Psoas muscle (tissue), 8 donors: ENCODE data around the gene LILRB5. TPM values are rescaled to one million over a fixed set of nuclear protein-coding genes. Genes with fewer than 3 reads are reported as not detected.
"Not testable (repeated sequence)": the region's sequence is repeated elsewhere in the genome, so short reads cannot be mapped to it uniquely, and the experiment has no call there.

ENCODE experiments used
- ATAC-seq, 4 donors: fragments of 200-7000 bp; cut with Tn5 transposase; one replicate each; pipeline ENCODE4 v1.9.1; 2020; ENCODE audit warnings: moderate library complexity in 3 of 4, mild to moderate bottlenecking in 2 of 4
- DNase-seq, 2 donors: peaks; one replicate each; pipeline ENCODE4 v3.0.0-alpha.2; 2020
- H3K27ac ChIP-seq: fragments of 200-600 bp; one replicate; pipeline ENCODE4 v1.8.0; 2022
- H3K27me3 ChIP-seq, 3 donors: fragments of 200-600 bp in 1 of 3; one replicate each; pipeline versions ENCODE4 v1.6.1 to v1.8.0; 2013 to 2022; ENCODE audit warnings: low read length in 2 of 3, mild to moderate bottlenecking in 2 of 3, moderate library complexity in 1 of 3; ENCODE audit not compliant: insufficient read depth in 3 of 3
- H3K36me3 ChIP-seq, 2 donors: fragments of 200-600 bp in 1 of 2; one replicate each; pipeline versions ENCODE4 v1.6.1 to v1.8.0; 2013 to 2022; ENCODE audit warnings: low read depth in 1 of 2, mild to moderate bottlenecking in 1 of 2, moderate library complexity in 1 of 2; ENCODE audit not compliant: insufficient read depth in 1 of 2
- H3K4me1 ChIP-seq: fragments of 200-600 bp; one replicate; pipeline ENCODE4 v1.8.0; 2022
- H3K4me3 ChIP-seq: fragments of 200-600 bp; one replicate; pipeline ENCODE4 v1.8.0; 2022; ENCODE audit warnings: mild to moderate bottlenecking
- H3K9me3 ChIP-seq: fragments of 200-600 bp; one replicate; pipeline ENCODE4 v1.8.0; 2022
- WGBS, 3 donors: extraction: QIAGEN DNeasy Blood & Tissue Kit; methylation state at CpG; one replicate each; pipeline versions ENCODE4 v1.1.6 to v1.1.7; 2013; 5-methylcytosine and 5-hydroxymethylcytosine counted together
- intact Hi-C, 2 donors: fragments of 100-400 bp; cut with DNase I; formaldehyde crosslinking; loops; one replicate each; pipeline versions ENCODE4 v1.11.0 to v1.14.2; 2022
- polyA plus RNA-seq, 3 donors: library from polyadenylated mRNA; stranded (reverse); fragments of 200-250 nt; gene quantifications; one replicate each; pipeline ENCODE4 v1.2.3, GENCODE V29; 2013
- total RNA-seq, 4 donors: library from RNA; stranded (reverse); fragmentation: NEBNext Ultra II Directional in 2 of 4; extraction: Animal tissue kit (Norgen Biotek cat#: 25700) in 2 of 4; gene quantifications; one replicate each; pipeline versions ENCODE4 v1.2.1 to v1.2.4, GENCODE V29; 2021 to 2023
- TF ChIP-seq, protein P1 (sequence below): fragments of 200-600 bp; IDR thresholded peaks from one replicate; pipeline ENCODE4 v1.8.0; 2022; ENCODE audit warnings: antibody characterized with exemption
- donor health status: healthy with polysubstance abuse.
- donor health status: DM: no; HTN: no; CAD: no; lungs with moderate emphysema.
- donor health status: Bipolar disorder and iron deficiency.
- donor health status: healthy.
- donor health status: DM: yes; HTN: yes; CAD: no.
- donor health status: DM: no; HTN: no; CAD: no.
- donor health status: DM: no; HTN: no; CAD: no.
- donor health status: DM: yes; HTN: yes; CAD: no.

Gene LILRB5
- total and polyA plus RNA-seq, 7 donors = 0.95 to 5.1 (median 2.2) TPM

DNA sequence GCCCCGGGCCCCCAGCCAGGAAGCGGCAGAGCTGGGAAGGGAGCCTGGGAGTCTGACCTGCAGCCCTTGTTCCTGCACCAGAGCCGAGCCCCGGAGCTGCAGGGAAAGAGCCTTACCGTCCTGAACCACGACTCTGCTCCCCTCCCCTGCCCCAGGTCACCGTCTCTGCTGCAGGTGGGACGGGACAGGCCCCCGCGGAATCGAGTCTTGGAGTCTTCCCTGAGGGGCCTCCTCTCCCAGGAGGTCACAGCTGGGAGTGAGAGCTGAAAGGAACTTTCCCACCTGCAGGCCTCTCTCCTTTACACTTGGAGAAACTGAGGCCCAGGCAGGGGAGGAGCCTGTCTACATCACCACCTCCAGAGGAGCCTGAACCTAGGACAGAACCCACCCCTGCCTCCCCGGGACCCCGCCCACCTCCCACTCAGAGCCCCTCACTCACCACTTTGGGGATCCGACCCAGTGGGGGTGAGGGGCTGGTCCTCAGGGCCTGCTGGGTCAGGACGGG lies 20.1 kb upstream of the LILRB5 start:
- H3K27me3 ChIP-seq, ATAC-seq, H3K9me3 ChIP-seq, intact Hi-C loops, H3K27ac ChIP-seq, H3K4me3 ChIP-seq, H3K4me1 ChIP-seq, H3K36me3 ChIP-seq, DNase-seq: not testable (repeated sequence)
- 61 to 69% (median 67%) methylated on average over 13 to 15 of the region's 15 CpGs for WGBS, 3 donors

GRCh38 chr19:54275951-54276350 lies 18.9 kb upstream of the LILRB5 start:
- no peak for DNase-seq
- Histone ChIP-seq H3K4me1 (no peaks in the 10 kb centered on the region), H3K27ac (no peak overlapping the region), H3K36me3 (no peaks in the 10 kb centered on the region), H3K4me3 (no peak overlapping the region), H3K27me3 (no peaks in the 10 kb centered on the region), H3K9me3 (no peaks in the 10 kb centered on the region)
- WGBS, 3 donors = 46 to 49% (median 49%) methylated on average over 6 to 8 of the region's 9 CpGs
- TF ChIP-seq, protein P1, sequence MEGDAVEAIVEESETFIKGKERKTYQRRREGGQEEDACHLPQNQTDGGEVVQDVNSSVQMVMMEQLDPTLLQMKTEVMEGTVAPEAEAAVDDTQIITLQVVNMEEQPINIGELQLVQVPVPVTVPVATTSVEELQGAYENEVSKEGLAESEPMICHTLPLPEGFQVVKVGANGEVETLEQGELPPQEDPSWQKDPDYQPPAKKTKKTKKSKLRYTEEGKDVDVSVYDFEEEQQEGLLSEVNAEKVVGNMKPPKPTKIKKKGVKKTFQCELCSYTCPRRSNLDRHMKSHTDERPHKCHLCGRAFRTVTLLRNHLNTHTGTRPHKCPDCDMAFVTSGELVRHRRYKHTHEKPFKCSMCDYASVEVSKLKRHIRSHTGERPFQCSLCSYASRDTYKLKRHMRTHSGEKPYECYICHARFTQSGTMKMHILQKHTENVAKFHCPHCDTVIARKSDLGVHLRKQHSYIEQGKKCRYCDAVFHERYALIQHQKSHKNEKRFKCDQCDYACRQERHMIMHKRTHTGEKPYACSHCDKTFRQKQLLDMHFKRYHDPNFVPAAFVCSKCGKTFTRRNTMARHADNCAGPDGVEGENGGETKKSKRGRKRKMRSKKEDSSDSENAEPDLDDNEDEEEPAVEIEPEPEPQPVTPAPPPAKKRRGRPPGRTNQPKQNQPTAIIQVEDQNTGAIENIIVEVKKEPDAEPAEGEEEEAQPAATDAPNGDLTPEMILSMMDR = no peak
- no peak for ATAC-seq
- intact Hi-C loops = no loop called here

DNA sequence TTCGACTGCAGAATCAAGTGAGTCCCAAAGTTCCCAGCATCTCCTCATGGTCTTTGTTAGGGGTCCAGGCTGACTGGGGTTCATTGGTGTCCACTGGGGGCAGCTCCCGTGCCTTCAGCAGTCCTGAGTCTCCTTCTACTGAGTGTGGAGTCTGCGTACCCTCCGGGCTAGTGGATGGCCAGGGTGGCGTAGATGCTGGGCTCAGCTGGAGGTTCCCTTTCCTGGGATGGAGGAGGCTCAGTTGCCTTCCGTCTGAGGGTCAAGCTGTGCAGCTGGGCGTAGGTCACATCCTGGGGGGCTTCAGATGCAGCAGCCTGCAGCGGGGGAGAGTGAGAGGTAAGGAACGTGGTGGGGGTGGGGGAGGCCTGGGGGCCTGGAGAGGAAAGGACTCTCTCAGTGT lies 17.4 kb upstream of the LILRB5 start:
- ATAC-seq, H3K9me3 ChIP-seq, H3K4me3 ChIP-seq, DNase-seq, H3K27me3 ChIP-seq, intact Hi-C loops, H3K36me3 ChIP-seq, H3K4me1 ChIP-seq, H3K27ac ChIP-seq: not testable (repeated sequence)
- 43 to 67% (median 48%) methylated on average over 5 to 9 of the region's 9 CpGs for WGBS, 3 donors

GRCh38 chr19:54273821-54274220 lies 16.7 kb upstream of the LILRB5 start:
- DNase-seq = no peak
- Histone ChIP-seq H3K27ac (no peak overlapping the region), H3K27me3 (no peaks in the 10 kb centered on the region), H3K4me3 (no peak overlapping the region), H3K9me3 (no peaks in the 10 kb centered on the region), H3K36me3 (no peaks in the 10 kb centered on the region), H3K4me1 (no peaks in the 10 kb centered on the region)
- TF ChIP-seq, protein P1 = no peak
- 66 to 71% (median 68%) methylated on average over 3 of the region's 3 CpGs for WGBS, 3 donors
- intact Hi-C loops = no loop called here
- ATAC-seq = no peak

GRCh38 chr19:54272181-54272580 lies 15.1 kb upstream of the LILRB5 start:
- H3K4me3 ChIP-seq, H3K9me3 ChIP-seq, intact Hi-C loops, ATAC-seq, H3K27ac ChIP-seq, H3K4me1 ChIP-seq, H3K27me3 ChIP-seq, DNase-seq, H3K36me3 ChIP-seq: not testable (repeated sequence)
- WGBS, 3 donors = 23 to 34% (median 34%) methylated on average over 5 of the region's 5 CpGs

GRCh38 chr19:54271587-54271986 lies 14.5 kb upstream of the LILRB5 start:
- H3K27ac ChIP-seq, H3K4me1 ChIP-seq, H3K4me3 ChIP-seq, intact Hi-C loops, DNase-seq, H3K36me3 ChIP-seq, ATAC-seq, H3K27me3 ChIP-seq, H3K9me3 ChIP-seq: not testable (repeated sequence)
- WGBS, 3 donors = 57 to 58% (median 57%) methylated on average over 3 to 4 of the region's 4 CpGs

GRCh38 chr19:54271106-54271505 lies 14.0 kb upstream of the LILRB5 start:
- peaks cover 0 to 3% (median 0%) of the 10 kb centered on the region in 3 donors for H3K27me3 ChIP-seq
- WGBS, 3 donors = 73 to 80% (median 79%) methylated on average over 8 of the region's 8 CpGs
- no peaks in the 10 kb centered on the region for H3K4me1 ChIP-seq
- no peak overlapping the region for H3K4me3 ChIP-seq
- no peaks in the 10 kb centered on the region for H3K9me3 ChIP-seq
- intact Hi-C loops = no loop called here
- TF ChIP-seq, protein P1 = no peak
- ATAC-seq = no peak
- H3K36me3 ChIP-seq = no peaks in the 10 kb centered on the region
- DNase-seq = no peak
- no peak overlapping the region for H3K27ac ChIP-seq
